ENCODE results near the gene NAPEPLD.
A peak's percentile ranks its signal among the peaks of the same experiment; 100 is the strongest.
"Not testable (repeated sequence)": the region's sequence is repeated elsewhere in the genome, so short reads cannot be mapped to it uniquely, and the experiment has no call there.

Gene NAPEPLD

GRCh38 chr7:103113164-103113563 is 35.7 kb downstream of the NAPEPLD start:
- no peak for DNase-seq
- no peak overlapping the region for H3K27ac Mint-ChIP-seq

GRCh38 chr7:103106703-103107070 is 42.2 kb downstream of the NAPEPLD start:
- H3K4me3 Mint-ChIP-seq = not testable (repeated sequence)
- Mint-ChIP-seq H3K36me3 (peaks cover 57 to 66% of the 10 kb centered on the region in 2 donors), H3K9me3 (peaks cover 5 to 14% of the 10 kb centered on the region in 2 donors)

More at GRCh38 chr7:103113164-103113563, 35.7 kb downstream of the NAPEPLD start:
- Mint-ChIP-seq H3K4me3 (no peak overlapping the region), H3K27me3 (no peaks in the 10 kb centered on the region), H3K36me3 (peaks cover 49 to 58% of the 10 kb centered on the region in 2 donors), H3K4me1 (peaks cover 3 to 8% of the 10 kb centered on the region in 2 donors), H3K9me3 (peaks cover 5 to 14% of the 10 kb centered on the region in 2 donors)
- ATAC-seq (replicated peaks) = no peak

GRCh38 chr7:103106005-103106702 is 42.7 kb downstream of the NAPEPLD start:
- DNase-seq (no peak), ATAC-seq (replicated peaks) (no peak)
- Mint-ChIP-seq H3K27me3 (no peaks in the 10 kb centered on the region), H3K4me3 (no peak overlapping the region), H3K9me3 (peaks cover 5 to 14% of the 10 kb centered on the region in 2 donors), H3K4me1 (peaks cover 5 to 16% of the 10 kb centered on the region in 2 donors), H3K36me3 (peaks cover 51 to 61% of the 10 kb centered on the region in 2 donors), H3K27ac (no peak overlapping the region)

More at GRCh38 chr7:103106703-103107070, 42.2 kb downstream of the NAPEPLD start:
- not testable (repeated sequence) for DNase-seq; H3K27ac Mint-ChIP-seq; H3K27me3 Mint-ChIP-seq; ATAC-seq (replicated peaks)
- H3K4me1 Mint-ChIP-seq = peaks cover 5 to 16% of the 10 kb centered on the region in 2 donors

- H3K36me3 Mint-ChIP-seq = peaks cover 19 to 38% of the 10 kb centered on the region in 2 donors
- H3K27ac Mint-ChIP-seq = no peak overlapping the region
- H3K4me1 Mint-ChIP-seq = no peaks in the 10 kb centered on the region
- no peaks in the 10 kb centered on the region for H3K9me3 Mint-ChIP-seq
- DNase-seq (no peak), ATAC-seq (replicated peaks) (no peak)
- no peaks in the 10 kb centered on the region for H3K27me3 Mint-ChIP-seq
- no peak overlapping the region for H3K4me3 Mint-ChIP-seq
These were observed 47.4 kb downstream of the NAPEPLD start for GRCh38 chr7:103101543-103101942.

- no peak for ATAC-seq (replicated peaks)
- H3K27ac Mint-ChIP-seq = no peak overlapping the region
- no peak overlapping the region for H3K4me3 Mint-ChIP-seq
These were observed 48.6 kb downstream of the NAPEPLD start for GRCh38 chr7:103100348-103100747.

GRCh38 chr7:103097041-103097440 is 51.9 kb downstream of the NAPEPLD start:
- Mint-ChIP-seq H3K27me3 (no peaks in the 10 kb centered on the region), H3K27ac (no peak overlapping the region), H3K9me3 (no peaks in the 10 kb centered on the region), H3K4me3 (no peak overlapping the region), H3K4me1 (no peaks in the 10 kb centered on the region), H3K36me3 (peaks cover 22 to 36% of the 10 kb centered on the region in 2 donors)
- DNase-seq = no peak
- no peak for ATAC-seq (replicated peaks)

More at GRCh38 chr7:103100348-103100747, 48.6 kb downstream of the NAPEPLD start:
- Mint-ChIP-seq H3K36me3 (peaks cover 22 to 40% of the 10 kb centered on the region in 2 donors), H3K9me3 (no peaks in the 10 kb centered on the region), H3K4me1 (no peaks in the 10 kb centered on the region), H3K27me3 (no peaks in the 10 kb centered on the region)
- DNase-seq = no peak

- H3K9me3 Mint-ChIP-seq; DNase-seq; H3K4me1 Mint-ChIP-seq; ATAC-seq (replicated peaks); H3K27ac Mint-ChIP-seq; H3K27me3 Mint-ChIP-seq; H3K4me3 Mint-ChIP-seq: not testable (repeated sequence)
- H3K36me3 Mint-ChIP-seq = peaks cover 24 to 41% of the 10 kb centered on the region in 2 donors
These were observed 53.3 kb downstream of the NAPEPLD start for GRCh38 chr7:103095558-103095957.

- Mint-ChIP-seq H3K27ac (no peak overlapping the region), H3K4me1 (no peaks in the 10 kb centered on the region), H3K36me3 (peaks cover 25 to 49% of the 10 kb centered on the region in 2 donors), H3K9me3 (no peaks in the 10 kb centered on the region), H3K27me3 (no peaks in the 10 kb centered on the region), H3K4me3 (no peak overlapping the region)
- ATAC-seq (replicated peaks) = no peak
- DNase-seq = no peak
These were observed 54.8 kb downstream of the NAPEPLD start for GRCh38 chr7:103094102-103094501.

- Mint-ChIP-seq H3K27me3 (no peaks in the 10 kb centered on the region), H3K4me3 (no peak overlapping the region), H3K36me3 (peaks cover 28 to 52% of the 10 kb centered on the region in 2 donors), H3K27ac (no peak overlapping the region), H3K4me1 (no peaks in the 10 kb centered on the region), H3K9me3 (no peaks in the 10 kb centered on the region)
- DNase-seq (no peak), ATAC-seq (replicated peaks) (no peak)
These were observed 55.5 kb downstream of the NAPEPLD start for GRCh38 chr7:103093429-103093828.

GRCh38 chr7:103092321-103092720 is 56.6 kb downstream of the NAPEPLD start:
- H3K27me3 Mint-ChIP-seq; ATAC-seq (replicated peaks); DNase-seq; H3K4me3 Mint-ChIP-seq; H3K4me1 Mint-ChIP-seq; H3K9me3 Mint-ChIP-seq: not testable (repeated sequence)
- Mint-ChIP-seq H3K27ac (peak overlapping the region; percentile 3), H3K36me3 (peaks cover 30 to 50% of the 10 kb centered on the region in 2 donors)

DNA sequence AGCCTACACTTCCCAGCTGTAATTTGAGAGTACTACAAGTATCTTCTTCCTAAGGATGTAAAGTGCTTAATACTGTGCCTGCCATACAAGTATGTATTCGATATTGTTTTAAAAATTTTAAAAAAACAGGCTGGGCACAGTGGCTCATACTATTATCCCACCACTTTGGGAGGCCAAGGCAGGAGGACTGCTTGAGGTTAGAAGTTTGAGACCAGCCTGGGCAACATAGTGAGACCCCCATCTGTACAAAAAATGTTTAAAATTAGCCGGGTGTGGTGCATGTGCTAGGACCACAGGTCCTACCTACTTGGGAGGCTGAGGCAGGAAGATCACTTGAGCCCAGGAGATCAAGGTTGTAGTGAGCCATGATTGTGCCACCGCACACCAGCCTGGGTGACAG is 65.7 kb downstream of the NAPEPLD start:
- Mint-ChIP-seq H3K4me3 (no peak overlapping the region), H3K36me3 (peaks cover 18 to 27% of the 10 kb centered on the region in 2 donors)

DNA sequence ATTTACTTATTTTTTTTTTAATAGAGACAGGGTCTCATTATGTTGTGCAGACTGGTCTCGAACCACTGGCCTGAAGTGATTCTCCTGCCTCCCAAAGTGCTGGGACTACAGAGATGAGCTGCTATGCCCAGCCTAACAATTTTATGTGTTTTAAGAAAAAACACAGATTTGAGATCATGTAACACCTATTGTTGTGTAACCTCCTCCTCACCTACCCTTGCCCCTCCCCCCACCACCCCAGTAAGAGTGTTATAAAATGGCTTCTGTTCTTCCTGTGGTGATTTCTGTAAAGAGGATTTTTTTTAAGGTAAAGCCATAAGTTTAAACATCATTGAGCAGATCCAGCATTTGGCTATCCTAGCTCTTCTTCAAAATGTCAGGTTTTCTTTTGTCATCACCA is 66.4 kb downstream of the NAPEPLD start:
- Mint-ChIP-seq H3K4me1 (peaks cover 4 to 11% of the 10 kb centered on the region in 2 donors), H3K4me3 (no peak overlapping the region), H3K9me3 (peaks cover 4 to 6% of the 10 kb centered on the region in 2 donors), H3K27me3 (no peaks in the 10 kb centered on the region), H3K36me3 (peaks cover 24 to 33% of the 10 kb centered on the region in 2 donors), H3K27ac (no peak overlapping the region)
- DNase-seq (no peak), ATAC-seq (replicated peaks) (no peak)

More for the DNA sequence above, 65.7 kb downstream of the NAPEPLD start:
- no peak for DNase-seq
- H3K27ac Mint-ChIP-seq = no peak overlapping the region
- ATAC-seq (replicated peaks) = no peak
- H3K4me1 Mint-ChIP-seq = peaks cover 3 to 4% of the 10 kb centered on the region in 2 donors
- peaks cover 3 to 4% of the 10 kb centered on the region in 2 donors for H3K9me3 Mint-ChIP-seq
- H3K27me3 Mint-ChIP-seq = no peaks in the 10 kb centered on the region

DNA sequence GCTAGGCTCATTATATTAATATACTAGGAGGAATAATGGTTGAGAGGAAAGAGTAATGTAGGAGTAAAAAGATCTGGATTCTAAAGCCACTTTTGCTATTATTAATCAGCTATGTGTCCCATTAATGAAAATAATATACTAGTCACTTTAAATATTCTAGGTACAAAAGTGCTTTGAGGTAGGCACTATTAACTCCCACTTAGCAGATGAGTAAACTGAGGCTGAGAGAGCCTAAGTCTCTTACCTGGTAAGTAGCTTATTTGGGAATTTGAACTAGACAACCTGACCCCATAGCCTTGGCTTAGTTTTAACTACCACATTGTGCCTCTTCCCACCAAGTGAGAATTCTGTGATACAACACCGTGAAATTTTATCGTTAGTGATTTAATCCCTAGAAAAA is 68.0 kb downstream of the NAPEPLD start:
- Mint-ChIP-seq H3K4me3 (no peak overlapping the region), H3K36me3 (peaks cover 19 to 29% of the 10 kb centered on the region in 2 donors), H3K4me1 (peaks cover 4 to 20% of the 10 kb centered on the region in 2 donors), H3K27ac (no peak overlapping the region), H3K27me3 (no peaks in the 10 kb centered on the region), H3K9me3 (peaks cover 4 to 6% of the 10 kb centered on the region in 2 donors)
- DNase-seq (no peak), ATAC-seq (replicated peaks) (no peak)

GRCh38 chr7:103079836-103080235 is 69.1 kb downstream of the NAPEPLD start:
- DNase-seq (no peak), ATAC-seq (replicated peaks) (no peak)
- Mint-ChIP-seq H3K9me3 (peaks cover 4 to 6% of the 10 kb centered on the region in 2 donors), H3K4me3 (no peak overlapping the region), H3K36me3 (peaks cover 17 to 32% of the 10 kb centered on the region in 2 donors), H3K27me3 (no peaks in the 10 kb centered on the region), H3K4me1 (peaks cover 7 to 27% of the 10 kb centered on the region in 2 donors), H3K27ac (no peak overlapping the region)

GRCh38 chr7:103078226-103078625 is 70.7 kb downstream of the NAPEPLD start:
- H3K36me3 Mint-ChIP-seq = peaks cover 17 to 25% of the 10 kb centered on the region in 2 donors

More at GRCh38 chr7:103078226-103078625, 70.7 kb downstream of the NAPEPLD start:
- H3K27ac Mint-ChIP-seq = peak overlapping the region; percentile 31
- DNase-seq; H3K9me3 Mint-ChIP-seq; H3K27me3 Mint-ChIP-seq; ATAC-seq (replicated peaks): not testable (repeated sequence)
- peak overlapping the region; percentile 6 to 39 for H3K4me3 Mint-ChIP-seq
- peaks cover 16 to 37% of the 10 kb centered on the region in 2 donors for H3K4me1 Mint-ChIP-seq
